Lower leg skin (tissue), 3 donors: ENCODE data around the gene ADCY7.

Source experiments
- POLR2A ChIP-seq, 2 donors: fragments of 450-650 bp; IDR thresholded peaks; one replicate each; pipeline ENCODE4 v1.6.1; 2016 to 2017; ENCODE audit warnings: antibody characterized with exemption in 2 of 2, mild to moderate bottlenecking in 1 of 2, moderate library complexity in 1 of 2
- TF ChIP-seq, protein P1 (sequence below), 3 donors: fragments of 450-650 bp; IDR thresholded peaks; one replicate each; pipeline ENCODE4 v1.5.1; 2016; ENCODE audit warnings: antibody characterized with exemption in 3 of 3, mild to moderate bottlenecking in 3 of 3, moderate library complexity in 2 of 3

DNA sequence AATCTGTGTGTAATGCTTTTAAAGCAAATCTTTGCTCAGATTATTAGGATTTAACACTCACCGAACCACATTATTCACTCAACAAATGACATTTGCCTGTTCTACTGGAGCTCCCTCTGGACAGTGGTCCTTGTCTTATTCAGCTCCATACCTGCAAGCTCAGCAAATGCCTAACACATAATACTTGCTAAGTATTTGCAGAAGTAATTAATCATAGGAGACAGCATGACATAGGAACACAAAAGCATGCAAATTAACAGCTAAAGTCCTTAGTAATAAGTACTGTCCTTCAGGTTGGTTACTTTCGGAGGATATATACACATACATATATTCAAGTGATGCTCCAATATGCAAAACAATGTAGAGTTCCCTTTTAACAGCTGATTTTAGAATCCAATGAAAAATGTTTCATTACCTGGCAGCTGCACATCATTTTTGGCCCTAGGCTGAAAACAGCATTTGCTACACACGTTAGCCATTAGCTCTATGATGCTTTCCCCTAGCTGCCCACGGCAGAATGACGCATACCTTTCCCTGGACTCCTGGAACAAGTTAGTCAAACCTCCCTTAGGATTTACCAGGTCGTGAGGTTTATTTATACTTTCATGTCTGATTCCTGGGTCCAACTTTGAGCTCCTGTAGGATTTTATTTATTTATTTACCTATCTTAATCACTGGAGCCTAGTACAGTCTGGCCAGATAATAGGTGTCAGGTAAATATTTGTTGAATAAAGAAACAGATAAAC, 93.9 kb downstream of the ADCY7 start:
- TF ChIP-seq, protein P1, sequence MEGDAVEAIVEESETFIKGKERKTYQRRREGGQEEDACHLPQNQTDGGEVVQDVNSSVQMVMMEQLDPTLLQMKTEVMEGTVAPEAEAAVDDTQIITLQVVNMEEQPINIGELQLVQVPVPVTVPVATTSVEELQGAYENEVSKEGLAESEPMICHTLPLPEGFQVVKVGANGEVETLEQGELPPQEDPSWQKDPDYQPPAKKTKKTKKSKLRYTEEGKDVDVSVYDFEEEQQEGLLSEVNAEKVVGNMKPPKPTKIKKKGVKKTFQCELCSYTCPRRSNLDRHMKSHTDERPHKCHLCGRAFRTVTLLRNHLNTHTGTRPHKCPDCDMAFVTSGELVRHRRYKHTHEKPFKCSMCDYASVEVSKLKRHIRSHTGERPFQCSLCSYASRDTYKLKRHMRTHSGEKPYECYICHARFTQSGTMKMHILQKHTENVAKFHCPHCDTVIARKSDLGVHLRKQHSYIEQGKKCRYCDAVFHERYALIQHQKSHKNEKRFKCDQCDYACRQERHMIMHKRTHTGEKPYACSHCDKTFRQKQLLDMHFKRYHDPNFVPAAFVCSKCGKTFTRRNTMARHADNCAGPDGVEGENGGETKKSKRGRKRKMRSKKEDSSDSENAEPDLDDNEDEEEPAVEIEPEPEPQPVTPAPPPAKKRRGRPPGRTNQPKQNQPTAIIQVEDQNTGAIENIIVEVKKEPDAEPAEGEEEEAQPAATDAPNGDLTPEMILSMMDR (IDR thresholded peaks at IDR 0.05): no peak
- no peak for TF ChIP-seq POLR2A (IDR thresholded peaks at IDR 0.05)
